Esophagus muscularis mucosa (tissue), 3 donors: ENCODE results near the gene KLHL12.

Experiments used
- POLR2A ChIP-seq: fragments of 450-650 bp; IDR thresholded peaks from one replicate; pipeline ENCODE4 v1.6.1; 2017; ENCODE audit warnings: antibody characterized with exemption, moderate library complexity, mild to moderate bottlenecking, low read depth
- POLR2AphosphoS5 ChIP-seq, 2 donors: sonication (generic); formaldehyde crosslinking; IDR thresholded peaks; one replicate each; pipeline ENCODE4 v1.6.1; 2017; ENCODE audit warnings: antibody characterized with exemption in 2 of 2
- TF ChIP-seq, protein P1 (sequence below), 3 experiments: fragments of 200-600 bp in 2 of 3; fragments of 450-650 bp in 1 of 3; sonication (generic) in 2 of 3; IDR thresholded peaks; one replicate each; pipeline ENCODE4 v1.5.1; 2017 to 2019; ENCODE audit warnings: antibody characterized with exemption in 3 of 3, mild to moderate bottlenecking in 2 of 3, moderate library complexity in 1 of 3

DNA sequence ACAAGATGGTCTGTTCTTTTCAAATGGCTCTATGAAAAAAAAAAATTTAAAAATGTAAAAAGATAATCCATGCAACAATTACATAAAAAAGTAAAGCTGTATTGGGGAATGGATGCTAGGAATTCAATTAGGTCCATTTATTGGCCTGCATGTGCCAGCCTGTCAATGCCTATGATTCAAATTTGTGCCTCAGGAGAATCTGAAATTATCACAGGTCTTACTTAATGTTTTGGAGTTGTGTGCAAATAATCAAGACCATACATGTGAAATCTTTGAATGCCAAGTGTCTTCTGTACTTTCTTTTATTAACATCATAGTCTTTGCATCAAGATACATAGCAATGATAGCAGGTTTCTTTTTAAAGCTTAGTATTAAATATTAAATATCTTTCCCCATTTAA lies 13.5 kb upstream of the KLHL12 start:
- TF ChIP-seq POLR2AphosphoS5 (IDR thresholded peaks at IDR 0.05) = no peak
- TF ChIP-seq POLR2A = no peak
- TF ChIP-seq, protein P1, sequence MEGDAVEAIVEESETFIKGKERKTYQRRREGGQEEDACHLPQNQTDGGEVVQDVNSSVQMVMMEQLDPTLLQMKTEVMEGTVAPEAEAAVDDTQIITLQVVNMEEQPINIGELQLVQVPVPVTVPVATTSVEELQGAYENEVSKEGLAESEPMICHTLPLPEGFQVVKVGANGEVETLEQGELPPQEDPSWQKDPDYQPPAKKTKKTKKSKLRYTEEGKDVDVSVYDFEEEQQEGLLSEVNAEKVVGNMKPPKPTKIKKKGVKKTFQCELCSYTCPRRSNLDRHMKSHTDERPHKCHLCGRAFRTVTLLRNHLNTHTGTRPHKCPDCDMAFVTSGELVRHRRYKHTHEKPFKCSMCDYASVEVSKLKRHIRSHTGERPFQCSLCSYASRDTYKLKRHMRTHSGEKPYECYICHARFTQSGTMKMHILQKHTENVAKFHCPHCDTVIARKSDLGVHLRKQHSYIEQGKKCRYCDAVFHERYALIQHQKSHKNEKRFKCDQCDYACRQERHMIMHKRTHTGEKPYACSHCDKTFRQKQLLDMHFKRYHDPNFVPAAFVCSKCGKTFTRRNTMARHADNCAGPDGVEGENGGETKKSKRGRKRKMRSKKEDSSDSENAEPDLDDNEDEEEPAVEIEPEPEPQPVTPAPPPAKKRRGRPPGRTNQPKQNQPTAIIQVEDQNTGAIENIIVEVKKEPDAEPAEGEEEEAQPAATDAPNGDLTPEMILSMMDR (IDR thresholded peaks at IDR 0.05) = no peak
